Measurements from ENCODE around the gene STAC3.

Gene STAC3

DNA sequence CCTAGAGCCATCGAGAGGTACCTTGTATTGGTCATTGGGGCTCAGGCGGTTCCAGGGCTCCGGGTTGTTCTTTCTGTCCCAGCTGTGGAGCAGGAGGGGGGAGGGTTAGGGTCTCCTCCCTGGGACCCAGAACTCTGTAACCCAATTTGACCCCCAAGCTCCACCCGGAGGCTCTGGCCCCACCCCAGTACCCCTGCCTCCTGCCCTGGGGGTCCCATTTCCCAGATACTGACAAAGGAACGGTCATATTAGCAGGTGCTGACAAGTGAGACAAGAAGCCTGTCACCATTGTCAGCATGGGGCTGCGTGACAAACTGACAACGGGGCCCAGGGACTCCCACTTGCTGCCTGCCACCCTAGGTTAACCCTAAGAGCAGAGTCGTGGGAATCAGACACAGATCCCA lies 15.3 kb downstream of the STAC3 start:
- no peak for DNase-seq (ENCODE audit: low spot score)

DNA sequence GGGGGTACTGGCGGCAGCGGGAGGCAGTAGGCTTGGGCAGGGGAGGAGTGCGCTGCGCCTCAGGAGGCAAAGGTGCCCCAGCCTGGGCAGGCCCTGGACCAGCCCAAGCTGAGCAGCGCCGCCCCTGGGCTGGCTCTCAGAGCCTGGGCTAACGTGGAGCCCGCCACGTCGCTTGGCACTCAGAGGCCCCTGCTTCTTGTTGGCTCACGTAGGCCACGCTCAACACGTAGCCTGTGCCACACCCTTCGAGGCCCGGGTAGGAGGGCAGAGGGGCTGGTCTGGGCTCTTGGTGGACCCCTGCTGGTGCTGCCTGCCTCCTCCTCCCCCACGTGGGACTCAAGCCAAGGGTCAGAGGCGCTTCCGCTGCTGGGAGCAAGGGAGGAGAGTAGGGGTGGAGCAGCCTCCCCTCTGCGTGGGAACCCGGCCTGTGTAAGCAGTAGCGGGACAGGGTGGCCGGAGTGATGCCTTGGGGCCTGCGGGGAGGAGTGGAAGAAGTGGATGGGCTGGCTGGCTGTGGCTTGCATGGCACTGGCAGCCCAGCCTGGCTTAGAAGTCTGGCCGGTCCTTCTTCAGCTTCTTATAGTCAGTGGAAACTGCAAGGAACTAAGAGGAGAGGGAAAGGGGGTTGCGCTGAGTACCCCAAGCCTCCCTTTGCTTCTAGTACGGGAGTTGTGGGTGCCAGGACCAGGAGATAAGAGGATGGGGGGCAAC lies 15.8 kb downstream of the STAC3 start:
- DNase-seq (ENCODE audit: low spot score) = no peak

DNA sequence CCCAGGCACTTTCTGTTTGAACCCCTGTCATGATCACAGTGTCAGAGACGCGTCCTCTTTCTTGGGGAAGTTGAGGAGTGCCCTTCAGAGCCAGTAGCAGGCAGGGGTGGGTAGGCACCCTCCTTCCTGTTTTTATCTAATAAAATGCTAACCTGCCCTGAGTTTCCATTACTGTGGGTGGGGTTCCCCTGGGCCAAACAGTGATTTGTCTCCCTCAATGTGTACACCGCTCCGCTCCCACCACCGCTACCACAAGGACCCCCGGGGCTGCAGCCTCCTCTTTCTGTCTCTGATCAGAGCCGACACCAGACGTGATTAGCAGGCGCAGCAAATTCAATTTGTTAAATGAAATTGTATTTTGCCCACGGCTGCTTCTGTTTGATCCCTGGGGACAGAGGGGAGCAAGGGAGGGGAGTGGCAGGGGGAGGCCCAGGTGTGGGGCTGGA lies 16.4 kb downstream of the STAC3 start:
- DNase-seq (ENCODE audit: low spot score) = no peak

DNA sequence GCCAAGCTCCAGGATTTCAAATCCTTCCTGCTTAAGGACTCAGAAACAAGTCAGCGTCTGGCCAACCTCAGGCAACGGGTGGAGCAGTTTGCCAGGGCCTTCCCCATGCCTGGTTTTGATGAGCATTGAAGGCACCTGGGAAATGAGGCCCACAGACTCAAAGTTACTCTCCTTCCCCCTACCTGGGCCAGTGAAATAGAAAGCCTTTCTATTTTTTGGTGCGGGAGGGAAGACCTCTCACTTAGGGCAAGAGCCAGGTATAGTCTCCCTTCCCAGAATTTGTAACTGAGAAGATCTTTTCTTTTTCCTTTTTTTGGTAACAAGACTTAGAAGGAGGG lies 16.8 kb downstream of the STAC3 start:
- no peak for DNase-seq (ENCODE audit: low spot score)

DNA sequence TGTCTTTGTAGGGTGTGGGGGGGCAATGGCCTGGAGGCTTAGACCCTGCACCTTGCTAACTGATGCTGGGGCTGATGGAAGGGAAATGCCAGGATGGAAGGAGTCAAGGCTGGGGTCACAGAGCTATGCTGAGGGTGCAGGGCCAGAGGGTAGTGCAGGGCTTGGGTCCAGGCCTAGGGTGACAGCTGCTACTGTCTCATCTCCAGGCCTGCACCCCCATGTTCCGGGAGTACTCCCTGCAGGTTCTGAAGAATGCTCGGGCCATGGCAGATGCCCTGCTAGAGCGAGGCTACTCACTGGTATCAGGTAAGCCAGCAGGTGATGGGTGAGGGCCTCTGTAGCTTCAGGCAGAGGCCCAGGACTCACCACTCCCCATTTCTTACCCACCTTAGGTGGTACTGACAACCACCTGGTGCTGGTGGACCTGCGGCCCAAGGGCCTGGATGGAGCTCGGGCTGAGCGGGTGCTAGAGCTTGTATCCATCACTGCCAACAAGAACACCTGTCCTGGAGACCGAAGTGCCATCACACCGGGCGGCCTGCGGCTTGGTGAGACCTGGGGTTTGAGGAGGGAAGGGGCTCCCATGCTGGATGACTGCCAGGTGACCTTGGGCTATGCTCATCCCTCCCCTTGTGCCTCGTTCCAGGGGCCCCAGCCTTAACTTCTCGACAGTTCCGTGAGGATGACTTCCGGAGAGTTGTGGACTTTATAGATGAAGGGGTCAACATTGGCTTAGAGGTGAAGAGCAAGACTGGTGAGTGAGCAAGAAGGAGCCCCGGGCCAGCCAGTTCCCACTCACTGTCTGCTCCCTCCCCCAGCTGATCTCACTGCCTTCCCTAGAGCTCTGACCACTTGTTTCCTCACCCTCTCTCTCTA lies 17.4 kb downstream of the STAC3 start:
- no peak for DNase-seq (ENCODE audit: low spot score)

DNA sequence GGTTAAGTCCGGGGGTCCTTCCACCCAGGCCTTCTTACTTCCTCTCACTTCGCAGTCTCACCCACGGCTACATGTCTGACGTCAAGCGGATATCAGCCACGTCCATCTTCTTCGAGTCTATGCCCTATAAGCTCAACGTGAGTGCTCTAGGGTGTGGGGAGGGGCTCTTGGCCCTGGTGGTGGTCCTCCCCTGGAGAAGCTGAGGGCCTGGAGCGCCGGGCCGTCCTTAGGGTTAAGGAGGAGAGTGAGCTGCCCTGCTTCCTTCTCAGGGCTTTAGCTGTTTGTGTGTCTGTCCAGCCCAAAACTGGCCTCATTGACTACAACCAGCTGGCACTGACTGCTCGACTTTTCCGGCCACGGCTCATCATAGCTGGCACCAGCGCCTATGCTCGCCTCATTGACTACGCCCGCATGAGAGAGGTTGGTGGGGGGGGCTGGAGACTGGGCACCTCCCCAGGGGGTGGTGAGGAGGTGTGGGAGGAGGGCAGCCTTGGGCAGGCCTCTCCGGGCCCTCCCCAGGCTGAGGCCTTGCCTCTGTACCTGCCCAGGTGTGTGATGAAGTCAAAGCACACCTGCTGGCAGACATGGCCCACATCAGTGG lies 18.7 kb downstream of the STAC3 start:
- DNase-seq (ENCODE audit: low spot score) = no peak

DNA sequence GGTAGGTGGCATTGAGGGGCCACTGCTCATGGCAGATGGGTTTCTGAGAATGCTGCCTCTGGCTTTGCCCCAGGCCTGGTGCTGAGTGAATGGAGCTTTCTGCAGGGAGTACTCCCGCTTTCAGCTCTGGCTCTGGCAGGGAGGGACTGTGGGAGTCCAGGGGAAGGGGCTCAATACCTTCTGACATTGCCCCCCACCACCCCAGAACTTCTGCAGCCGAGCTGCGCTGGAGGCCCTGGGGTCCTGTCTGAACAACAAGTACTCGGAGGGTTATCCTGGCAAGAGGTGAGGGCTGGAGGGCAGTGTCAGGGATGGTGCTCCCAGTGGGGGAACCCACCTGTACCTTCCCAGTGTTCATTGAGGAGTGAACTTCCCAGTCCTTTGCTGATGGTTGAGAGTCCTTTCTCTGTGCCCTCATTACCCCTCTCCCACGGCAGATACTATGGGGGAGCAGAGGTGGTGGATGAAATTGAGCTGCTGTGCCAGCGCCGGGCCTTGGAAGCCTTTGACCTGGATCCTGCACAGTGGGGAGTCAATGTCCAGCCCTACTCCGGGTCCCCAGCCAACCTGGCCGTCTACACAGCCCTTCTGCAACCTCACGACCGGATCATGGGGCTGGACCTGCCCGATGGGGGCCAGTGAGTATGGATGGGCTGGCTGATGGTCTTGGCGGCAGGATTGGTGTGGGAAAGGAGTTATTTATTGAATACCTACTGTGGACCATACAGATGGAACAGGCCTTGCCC lies 19.5 kb downstream of the STAC3 start:
- no peak for DNase-seq (ENCODE audit: low spot score)

DNA sequence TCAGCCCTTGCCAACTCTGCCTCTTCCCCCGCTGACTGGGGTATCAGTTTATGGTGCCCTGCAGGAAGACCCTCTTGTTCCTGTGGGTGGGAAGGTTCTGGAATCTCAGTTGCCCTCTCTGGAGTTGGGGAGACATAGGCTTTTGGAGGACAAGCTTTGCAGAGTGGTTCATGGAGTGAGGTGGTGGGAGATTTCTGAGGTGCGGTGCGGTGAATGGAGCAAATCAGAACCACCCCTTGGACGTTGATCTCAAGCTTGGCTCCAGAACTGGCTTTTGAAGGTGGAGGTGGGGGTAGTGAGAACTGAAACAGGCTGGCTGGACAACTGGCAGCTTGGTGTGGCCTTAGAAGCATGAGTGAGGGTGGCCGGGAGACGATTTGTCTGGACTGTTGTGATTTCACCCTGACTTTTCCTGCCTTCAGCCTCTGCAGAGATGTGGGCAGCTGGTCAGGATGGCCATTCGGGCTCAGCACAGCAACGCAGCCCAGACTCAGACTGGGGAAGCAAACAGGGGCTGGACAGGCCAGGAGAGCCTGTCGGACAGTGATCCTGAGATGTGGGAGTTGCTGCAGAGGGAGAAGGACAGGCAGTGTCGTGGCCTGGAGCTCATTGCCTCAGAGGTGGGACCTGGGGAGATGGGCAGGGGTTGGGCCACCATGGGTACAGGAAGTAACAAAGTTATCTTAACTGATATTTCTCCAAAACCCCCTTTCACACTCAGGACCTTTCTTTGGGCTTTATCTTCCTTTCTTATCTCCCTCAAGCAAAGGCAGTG lies 20.4 kb downstream of the STAC3 start:
- no peak for DNase-seq (ENCODE audit: low spot score)

DNA sequence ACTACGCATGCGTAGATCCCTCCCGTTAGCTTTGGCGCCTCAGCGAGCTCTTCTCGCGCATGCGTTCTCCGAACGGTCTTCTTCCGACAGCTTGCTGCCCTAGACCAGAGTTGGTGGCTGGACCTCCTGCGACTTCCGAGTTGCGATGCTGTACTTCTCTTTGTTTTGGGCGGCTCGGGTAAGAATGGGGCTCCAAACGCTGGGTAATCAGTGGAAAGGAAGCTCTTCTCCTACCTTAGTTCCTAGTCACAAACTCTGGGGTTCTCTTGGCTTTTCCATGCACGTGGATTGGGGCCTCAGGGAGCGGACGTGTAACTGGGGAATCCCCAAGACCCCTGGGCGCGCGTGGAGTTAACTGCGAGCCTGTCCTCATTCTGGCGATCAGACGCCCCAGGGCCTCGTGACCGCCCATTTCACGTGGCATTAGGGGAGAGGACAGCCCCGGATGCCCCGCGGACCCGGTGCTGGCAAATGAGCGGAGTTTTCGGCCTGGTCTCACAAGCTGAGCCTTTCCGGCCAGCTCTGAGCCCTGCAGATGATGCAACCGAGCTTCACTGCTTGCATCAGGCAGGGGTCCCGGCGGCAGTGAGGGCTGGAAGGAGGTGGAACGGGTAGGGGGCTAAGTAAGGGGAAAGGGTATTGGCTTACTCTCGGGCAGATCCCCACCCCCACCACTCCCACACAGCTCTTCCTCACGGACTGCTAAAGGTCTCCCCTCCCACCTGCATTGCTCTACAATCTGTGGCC lies 21.2 kb downstream of the STAC3 start, which contains the start of gene SHMT2:
Gene SHMT2, plus strand, starts transcription at position 78 of the 747 bp plus-strand sequence. Its CDS starts 68 bp downstream, at position 146.
- DNase-seq (ENCODE audit: low spot score) = peak; percentile 97

DNA sequence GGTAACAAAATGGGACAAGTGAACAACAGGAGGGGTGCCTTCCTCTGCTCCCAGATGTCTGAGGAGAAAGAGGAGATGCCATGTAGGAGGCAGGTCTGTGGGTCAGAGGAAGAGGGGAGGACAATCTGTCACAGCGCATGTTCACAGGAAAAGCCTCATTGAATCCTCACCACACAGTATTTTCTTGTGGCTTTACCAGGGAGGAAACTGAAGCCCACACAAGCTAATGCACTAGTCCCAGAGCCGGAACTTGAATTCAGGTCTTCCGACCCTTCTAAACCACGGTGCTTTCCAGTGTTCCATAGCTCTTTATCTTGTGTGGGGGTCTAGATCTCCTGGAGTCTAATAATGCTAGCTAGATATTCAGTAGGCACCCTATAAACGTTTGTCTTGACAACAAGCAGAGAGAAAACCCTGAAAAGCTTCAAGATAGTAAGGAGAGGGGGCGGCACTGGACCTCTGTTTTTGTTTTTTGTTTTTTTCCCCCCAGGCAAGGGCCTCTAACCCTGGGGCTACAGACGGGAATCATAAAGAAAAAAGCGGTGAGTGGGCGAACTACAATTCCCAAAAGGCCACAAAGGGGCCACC lies 21.8 kb downstream of the STAC3 start:
- no peak for DNase-seq (ENCODE audit: low spot score)

DNA sequence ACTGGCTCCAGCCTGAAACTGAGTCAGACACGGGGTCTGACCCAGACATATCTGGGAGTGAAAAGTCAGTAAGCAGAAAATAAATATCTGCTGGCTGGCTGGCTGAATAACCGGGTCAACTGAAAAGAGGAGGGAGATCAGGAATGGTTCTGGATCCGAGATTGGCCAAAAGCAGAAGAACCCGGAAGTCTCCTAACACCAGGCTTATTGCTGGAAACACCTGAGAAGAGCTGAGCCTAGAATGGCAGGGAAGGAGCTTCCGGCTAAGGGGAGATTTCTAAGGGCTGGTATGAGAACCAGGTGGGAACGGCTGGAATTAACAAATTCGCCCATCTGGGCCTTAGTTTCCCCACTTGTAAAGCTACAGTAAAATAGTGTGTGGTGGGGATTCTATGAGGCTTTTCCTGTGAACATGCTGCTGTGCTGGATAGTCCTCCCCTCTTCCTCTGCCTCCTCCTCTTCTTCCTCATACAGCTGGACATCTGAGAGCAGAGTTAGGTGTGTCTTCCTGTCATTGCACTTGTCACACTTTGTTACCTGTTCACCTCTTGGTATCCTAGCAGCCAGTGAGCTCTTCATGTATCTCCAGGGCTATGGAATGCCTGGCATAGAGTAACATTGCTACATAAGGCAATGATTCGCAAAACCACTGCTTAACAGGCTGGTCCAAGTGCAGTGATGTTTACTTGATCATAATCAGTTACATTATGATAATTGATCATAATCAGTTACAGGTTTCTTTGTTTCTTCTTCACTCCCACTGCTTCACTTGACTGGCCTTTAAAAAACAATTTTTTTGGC lies 23.5 kb downstream of the STAC3 start:
- DNase-seq (ENCODE audit: low spot score) = no peak

DNA sequence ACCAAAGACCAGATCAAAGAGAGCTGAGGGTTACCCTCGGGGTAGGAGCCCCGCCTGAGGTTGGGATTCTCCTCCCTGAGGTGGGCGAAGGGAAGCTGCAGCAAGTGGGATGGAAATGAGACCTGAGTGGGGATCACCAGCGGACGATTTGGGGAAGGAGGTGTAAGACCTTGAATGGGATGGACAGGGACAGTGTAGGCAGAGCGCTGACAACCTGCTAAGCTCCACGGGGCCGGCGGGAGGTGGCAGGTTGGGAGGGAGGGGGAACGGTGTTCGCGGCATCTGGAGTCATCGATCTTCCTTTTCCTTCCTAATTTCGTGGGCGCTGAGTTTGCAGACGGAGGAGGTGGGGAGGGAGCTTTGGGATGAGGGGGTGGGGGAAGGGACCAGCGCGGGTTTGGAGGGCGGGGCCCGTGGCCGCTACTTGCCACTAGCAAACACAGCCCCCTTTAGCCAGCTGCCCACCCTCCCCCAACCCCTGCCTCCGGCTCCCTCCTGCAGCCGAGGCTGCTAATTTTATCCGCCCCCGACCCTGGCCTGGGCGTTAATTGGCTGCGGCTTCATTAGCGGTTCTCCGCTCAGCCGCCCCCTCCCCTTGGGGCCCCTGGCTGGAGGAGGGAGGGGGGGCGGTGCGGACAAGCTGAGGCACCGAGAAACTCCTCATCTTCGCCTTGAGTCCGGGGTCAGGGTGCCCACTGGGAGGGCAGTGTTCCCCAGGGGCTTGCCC lies 24.2 kb downstream of the STAC3 start:
- DNase-seq (ENCODE audit: low spot score) = no peak

DNA sequence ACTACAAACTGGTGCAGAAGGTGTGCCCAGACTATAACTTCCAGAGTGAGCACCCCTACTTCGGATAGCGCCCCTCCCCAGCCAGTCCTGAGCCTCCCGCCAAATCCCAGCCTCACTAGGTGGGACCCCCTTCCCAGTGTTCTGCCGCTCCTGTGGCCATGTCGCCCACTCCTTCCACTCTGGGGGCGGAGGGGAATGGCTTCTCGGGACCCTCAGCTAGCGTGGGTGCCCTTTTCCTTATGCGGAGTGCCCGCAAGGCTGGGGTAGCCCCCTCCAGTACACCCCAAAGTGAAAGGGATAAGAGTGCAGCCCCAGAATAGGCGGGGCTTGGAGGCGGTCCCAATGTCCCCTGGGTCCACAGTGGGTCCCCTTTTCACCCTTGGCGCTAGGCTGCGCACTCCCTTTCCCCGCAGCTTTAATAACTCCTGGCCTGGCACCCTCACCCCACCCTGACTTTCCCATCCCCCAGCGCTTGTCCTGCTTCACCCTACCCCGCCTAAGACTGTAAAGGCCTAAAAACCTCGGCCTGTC lies 25.2 kb downstream of the STAC3 start:
- DNase-seq (ENCODE audit: low spot score) = no peak

DNA sequence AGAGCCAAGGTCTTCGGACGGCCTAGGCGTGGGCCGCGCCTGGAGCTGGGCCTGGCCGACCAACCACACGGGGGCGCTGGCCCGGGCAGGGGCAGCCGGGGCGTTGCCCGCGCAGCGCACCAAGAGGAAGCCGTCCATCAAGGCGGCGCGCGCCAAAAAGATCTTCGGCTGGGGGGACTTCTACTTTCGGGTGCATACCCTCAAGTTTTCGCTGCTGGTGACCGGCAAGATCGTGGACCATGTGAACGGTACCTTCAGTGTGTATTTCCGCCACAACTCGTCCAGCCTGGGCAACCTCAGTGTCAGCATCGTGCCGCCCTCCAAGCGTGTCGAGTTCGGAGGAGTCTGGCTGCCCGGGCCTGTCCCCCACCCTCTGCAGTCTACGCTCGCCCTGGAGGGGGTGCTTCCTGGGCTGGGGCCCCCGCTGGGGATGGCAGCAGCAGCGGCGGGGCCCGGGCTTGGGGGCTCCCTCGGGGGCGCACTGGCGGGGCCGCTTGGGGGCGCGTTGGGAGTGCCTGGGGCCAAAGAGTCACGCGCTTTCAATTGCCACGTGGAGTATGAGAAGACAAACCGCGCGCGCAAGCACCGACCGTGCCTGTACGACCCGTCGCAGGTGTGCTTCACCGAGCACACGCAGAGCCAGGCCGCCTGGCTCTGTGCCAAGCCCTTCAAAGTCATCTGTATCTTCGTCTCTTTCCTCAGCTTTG lies 25.9 kb downstream of the STAC3 start:
- peak; percentile 65 for DNase-seq (ENCODE audit: low spot score)

DNA sequence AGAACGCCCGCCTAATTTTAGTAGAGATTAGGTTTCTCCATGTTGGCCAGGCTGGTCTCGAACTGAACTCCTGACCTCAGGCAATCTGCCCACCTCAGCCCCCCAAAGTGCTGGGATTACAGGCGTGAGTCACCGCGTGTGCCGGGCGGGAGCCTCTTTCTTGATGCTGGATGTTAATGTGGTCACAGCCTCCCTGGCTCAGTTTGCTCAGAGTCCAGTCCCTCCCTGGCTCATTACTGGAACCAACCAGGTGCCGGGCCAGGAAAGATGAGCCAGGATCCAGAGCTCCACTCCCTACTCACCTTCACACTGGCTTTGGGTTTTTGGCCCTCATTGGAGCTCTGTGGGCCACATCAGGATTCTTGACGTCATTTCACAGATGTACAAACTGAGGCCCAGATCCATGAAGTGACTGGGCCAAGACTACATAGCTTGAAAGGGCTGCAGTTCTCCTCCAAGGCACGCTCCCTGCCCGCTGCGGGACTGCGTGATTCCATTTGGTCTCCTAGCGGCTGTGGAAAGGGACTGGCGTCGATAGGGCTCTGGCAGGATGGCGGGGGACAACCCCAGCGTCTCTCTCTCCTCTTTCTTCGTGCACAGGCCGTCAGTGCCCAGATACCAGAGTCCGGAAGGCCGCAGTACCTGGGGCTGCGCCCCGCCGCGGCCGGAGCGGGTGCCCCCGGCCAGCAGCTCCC lies 26.6 kb downstream of the STAC3 start:
- DNase-seq (ENCODE audit: low spot score) = no peak

DNA sequence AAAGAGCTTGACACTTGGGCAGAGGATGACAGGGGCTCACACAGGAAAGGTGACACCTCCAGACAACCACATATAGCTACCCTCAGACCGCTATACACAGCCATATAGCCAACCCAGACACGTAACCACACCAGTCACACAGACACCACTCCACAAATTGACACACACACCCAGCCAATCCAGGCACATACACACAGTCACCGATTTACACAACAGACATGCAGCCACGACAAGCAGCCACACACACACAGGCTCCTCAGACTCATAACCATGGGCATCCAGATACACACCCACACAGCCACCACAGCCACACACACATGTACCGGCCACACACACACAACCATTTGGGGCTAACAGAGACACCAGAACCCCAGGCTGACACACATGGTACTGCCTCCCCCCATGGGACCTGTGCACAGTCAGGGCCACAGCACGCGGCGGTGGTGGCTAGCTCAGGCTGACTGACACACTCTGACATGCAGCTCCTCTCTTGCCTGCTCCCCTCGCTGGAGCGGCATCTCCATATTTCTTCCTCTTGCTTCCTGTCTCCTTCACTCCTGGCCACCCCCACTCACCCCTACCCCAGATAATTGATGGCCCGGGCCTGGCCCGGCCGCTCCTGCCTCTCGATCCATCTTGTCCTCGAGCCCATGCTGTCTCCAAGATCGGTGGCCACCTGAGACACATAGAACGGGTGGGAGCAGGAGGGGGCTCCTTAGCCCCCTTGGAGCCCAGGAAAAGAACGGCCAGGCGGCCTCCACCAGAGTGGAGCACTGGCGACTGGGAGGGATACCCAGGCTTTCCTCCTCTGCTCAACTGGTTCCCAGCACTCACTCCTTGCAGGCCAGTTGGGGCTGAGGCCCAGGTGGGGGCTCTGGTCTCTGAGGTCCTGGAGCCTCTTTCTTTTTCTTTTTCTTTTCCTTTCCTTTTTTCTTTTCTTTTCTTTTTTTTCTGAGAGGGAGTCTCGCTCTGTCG lies 27.5 kb downstream of the STAC3 start:
- DNase-seq (ENCODE audit: low spot score) = no peak

All from germinal center (tissue), 1 donor.